Activated T-helper 1 cell treated with Interleukin-2 at 50 U/mL for 16 hours (primary cell): Measurements from ENCODE around the gene NAA50.

Experiments
- DNase-seq: peaks from one replicate; pipeline ENCODE4 v3.0.0-alpha.2; 2020; ENCODE audit warnings: low read depth

Gene NAA50

GRCh38 chr3:113685956-113686721 is 59.9 kb downstream of the NAA50 start:
- no peak for DNase-seq

- no peak for DNase-seq
Observed at GRCh38 chr3:113685124-113685523, 60.9 kb downstream of the NAA50 start.

- DNase-seq = no peak
Observed at GRCh38 chr3:113684271-113684819, 61.7 kb downstream of the NAA50 start.

- no peak for DNase-seq
Observed at GRCh38 chr3:113678773-113679172, 67.3 kb downstream of the NAA50 start.

- DNase-seq = no peak
Observed at GRCh38 chr3:113677737-113678136, 68.3 kb downstream of the NAA50 start.

GRCh38 chr3:113676261-113676660 is 69.8 kb downstream of the NAA50 start:
- DNase-seq = no peak

- no peak for DNase-seq
Observed at GRCh38 chr3:113673593-113673992, 72.5 kb downstream of the NAA50 start.

GRCh38 chr3:113668015-113668414 is 78.0 kb downstream of the NAA50 start:
- DNase-seq = no peak
